Smooth muscle cell of bladder (primary cell): ENCODE results near the gene FOXB2. TPM values are rescaled to one million over a fixed set of nuclear protein-coding genes. Genes with fewer than 3 reads are reported as not detected.

Source experiments
- total RNA-seq: library from RNA; depleted of rRNA; stranded (reverse); fragments of >200 nt; gene quantifications from 2 replicates; pipeline ENCODE4 v1.2.3, GENCODE V29; 2014

Gene FOXB2
- not detected in 2 replicates for total RNA-seq

DNA sequence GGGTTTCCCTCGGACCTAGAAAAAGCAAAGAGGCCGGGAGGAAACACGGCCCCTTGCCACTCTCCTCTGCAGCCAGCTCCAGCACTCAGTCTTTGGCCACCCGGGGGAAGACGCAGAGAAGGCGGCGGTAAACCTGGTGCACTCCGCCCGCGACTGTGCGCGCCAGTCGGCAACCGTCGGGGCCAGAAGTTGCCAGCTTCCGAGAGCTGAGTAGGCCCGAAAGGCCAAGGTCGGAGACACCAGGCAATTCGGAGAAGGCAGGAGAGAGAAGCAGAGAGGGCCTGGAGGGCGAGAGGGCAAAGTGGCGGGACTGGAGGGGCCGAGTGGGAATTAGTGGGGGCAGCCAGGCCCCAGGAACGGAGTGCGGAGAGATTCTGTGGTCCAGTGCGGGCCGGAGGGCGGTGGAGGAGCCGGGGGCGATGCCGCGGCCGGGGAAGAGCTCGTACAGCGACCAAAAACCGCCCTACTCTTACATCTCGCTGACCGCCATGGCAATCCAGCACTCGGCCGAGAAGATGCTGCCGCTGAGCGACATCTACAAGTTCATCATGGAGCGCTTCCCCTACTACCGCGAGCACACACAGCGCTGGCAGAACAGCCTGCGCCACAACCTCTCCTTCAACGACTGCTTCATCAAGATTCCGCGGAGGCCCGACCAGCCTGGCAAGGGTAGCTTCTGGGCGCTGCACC lies at the start of gene FOXB2:
TSS of gene FOXB2 (plus strand) at position 420 of the 690 bp plus-strand sequence. CDS start at position 420, 0 bp downstream.

Other genes starting within 250 kb of the FOXB2 start
- 9.2 and 15.1 TPM in 2 replicates for gene PRUNE2, start 113.5 kb upstream of the FOXB2 start, total RNA-seq
- 23.2 and 25.0 TPM in 2 replicates for gene VPS13A, start 157.9 kb downstream of the FOXB2 start, total RNA-seq